HG02678 (cell line): ENCODE data around the gene CLCN7.

ENCODE experiments used
- ATAC-seq: cut with Tn5 transposase; IDR thresholded peaks from one replicate; pipeline ENCODE4 v1.9.1; 2021; ENCODE audit warnings: mild to moderate bottlenecking, moderate library complexity; ENCODE audit not compliant: unreplicated experiment

The CLCN7 gene

GRCh38 chr16:1431497-1432270, 43.1 kb downstream of the CLCN7 start:
- no peak for ATAC-seq

GRCh38 chr16:1430759-1431496, 43.9 kb downstream of the CLCN7 start, which contains the start of gene PERCC1:
PERCC1 (plus strand) TSS chr16:1431078; CDS start chr16:1432594, 1,516 bp downstream.
- no peak for ATAC-seq

DNA sequence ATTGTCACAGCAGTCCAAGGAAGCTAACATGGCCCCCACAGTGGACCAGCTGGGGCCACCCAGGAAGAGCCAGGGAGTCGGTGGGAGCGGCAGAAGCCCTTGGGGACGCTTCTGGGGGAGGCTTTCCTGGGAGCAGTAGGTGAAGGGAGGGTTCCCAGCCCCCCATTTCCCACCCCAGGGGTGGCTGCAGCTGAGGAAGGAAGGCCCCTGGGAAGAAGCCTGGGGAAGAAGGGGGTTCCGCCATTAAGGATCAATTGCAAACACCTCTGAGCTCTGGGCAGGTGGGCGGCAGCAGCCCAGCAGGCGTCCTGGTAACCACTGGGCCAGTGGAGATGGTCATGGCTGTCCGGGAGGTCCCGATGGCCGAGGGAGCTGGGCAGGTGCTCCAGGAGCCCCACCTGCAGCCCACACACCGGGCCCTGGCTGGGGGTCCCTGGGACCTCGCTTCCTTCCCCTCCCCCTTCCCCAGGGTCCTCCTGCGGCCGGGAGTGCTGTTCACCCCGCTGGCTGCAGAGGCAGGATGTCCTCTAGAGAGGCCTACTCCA, 44.5 kb downstream of the CLCN7 start:
- ATAC-seq, result no peak

GRCh38 chr16:1429631-1430030, 45.2 kb downstream of the CLCN7 start:
- no peak for ATAC-seq

DNA sequence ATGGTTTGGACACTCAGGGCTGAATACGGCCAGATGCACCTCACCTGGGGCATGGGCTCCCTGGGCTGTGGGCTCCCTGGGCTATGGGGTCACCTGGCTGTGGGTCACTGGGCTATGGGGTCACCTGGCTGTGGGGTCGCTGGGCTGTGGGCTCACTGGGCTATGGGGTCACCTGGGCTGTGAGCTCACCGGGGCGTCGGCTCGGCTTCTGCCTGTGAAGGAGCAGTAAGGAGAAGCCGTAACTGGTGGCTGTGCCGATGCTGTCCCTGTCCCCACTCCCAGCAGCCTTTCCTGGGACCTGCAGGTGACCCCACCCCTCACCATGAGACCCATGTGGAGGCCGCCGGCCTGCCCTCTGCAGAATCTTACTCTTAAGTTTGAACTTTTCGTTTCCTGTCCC, 45.8 kb downstream of the CLCN7 start:
- no peak for ATAC-seq

DNA sequence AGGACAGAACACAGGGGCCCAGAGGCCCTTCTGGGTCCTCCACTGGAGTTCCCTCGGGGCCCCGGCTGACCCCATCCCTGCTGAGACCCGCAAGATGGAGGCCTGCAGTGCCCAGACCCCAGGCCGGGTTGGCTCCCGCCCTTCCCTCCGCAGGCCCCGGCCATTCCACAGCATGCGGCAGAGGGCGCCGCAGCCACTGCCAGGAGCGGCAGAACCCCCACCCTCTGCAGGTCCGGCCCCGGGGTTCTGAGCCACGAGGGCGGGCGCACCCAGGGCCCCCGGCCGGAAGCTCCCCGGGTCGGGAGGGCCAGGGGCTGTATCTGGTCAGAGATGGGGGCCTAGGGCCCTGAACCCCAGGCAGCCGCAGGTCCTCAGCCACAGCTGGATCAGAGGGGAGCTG, 46.3 kb downstream of the CLCN7 start:
- no peak for ATAC-seq

DNA sequence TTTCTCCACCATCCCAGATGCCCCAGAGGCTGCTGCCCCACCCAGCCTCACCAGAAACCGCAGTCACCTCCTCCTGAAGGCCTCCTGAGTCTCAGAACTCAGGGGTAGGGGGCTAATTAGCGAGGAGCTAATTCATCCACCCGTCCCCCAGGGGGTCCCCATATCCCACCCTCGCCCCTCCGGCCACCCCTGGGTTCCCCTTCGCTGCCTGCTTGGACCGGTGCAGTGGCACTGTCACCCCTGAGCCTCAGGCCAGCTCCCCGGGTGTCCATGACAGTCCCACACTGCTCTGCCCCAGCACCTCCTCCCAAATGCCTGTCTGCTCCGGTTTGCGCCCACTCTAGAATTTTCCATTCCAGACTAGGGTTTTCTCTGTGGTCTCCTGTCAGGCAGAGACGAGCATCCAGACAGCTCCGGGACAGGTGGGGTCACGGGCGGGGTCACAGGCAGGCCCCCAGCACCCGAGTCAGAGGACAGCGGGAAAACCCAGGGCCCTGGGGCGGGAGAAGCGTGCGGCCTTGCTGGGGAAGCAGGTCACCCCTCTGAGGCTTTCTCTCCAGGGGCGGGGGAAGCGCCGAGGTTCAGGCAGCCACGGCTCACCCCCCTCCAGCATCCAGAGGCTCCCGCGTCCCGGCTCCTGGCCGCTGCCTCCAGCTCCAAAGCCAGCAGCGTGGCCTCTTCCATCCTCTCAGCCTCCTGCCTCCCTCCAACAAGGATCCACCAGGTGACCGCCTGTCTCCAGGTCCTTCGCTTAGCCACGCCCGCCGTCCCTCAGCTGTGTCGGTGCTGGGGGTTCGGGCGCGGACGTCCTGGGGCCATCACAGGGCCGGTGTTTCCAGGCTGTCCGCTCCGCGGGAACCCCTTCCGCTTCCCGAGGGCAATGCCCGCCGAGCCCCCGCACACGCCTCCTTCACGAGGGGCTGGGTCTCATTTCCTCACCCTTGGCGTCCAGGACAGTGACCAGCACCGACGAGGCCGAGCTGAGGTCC, 47.1 kb downstream of the CLCN7 start:
- no peak for ATAC-seq

DNA sequence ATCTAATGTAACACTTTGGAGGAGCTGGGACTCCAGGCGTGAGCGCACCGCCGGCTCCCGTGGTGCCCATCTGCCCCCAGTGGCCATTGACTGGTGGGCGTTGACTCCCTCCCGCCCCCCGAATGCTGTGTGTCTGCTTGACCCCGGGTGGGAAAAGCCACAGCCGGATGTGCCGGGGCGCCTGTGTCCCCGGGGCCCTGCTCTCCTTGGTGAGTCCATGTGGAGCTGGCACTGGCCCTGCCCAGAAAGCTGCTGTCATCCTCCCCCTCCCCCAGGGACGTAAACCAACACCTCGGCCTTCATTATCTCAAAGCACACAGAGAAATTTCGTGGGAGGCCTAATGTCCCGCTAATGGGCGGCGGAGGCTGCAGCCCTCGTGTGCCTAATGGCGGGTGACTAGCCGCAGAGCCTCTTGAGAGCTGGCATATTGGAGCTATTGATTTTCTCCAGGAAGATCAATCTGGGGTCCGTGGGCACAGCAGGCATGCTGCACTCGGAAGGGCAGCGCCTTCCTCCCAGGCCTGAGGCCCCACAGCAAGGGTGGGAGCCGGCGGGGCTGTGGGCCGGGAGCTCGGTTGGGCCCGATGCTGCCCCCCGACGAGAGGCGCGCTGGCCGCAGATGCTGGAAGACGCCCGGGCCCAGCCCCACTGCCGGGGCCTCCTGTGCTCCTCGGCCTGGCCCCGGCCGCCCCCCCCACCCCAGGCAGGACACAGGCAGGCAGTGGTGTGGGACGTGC, 47.9 kb downstream of the CLCN7 start:
- no peak for ATAC-seq

DNA sequence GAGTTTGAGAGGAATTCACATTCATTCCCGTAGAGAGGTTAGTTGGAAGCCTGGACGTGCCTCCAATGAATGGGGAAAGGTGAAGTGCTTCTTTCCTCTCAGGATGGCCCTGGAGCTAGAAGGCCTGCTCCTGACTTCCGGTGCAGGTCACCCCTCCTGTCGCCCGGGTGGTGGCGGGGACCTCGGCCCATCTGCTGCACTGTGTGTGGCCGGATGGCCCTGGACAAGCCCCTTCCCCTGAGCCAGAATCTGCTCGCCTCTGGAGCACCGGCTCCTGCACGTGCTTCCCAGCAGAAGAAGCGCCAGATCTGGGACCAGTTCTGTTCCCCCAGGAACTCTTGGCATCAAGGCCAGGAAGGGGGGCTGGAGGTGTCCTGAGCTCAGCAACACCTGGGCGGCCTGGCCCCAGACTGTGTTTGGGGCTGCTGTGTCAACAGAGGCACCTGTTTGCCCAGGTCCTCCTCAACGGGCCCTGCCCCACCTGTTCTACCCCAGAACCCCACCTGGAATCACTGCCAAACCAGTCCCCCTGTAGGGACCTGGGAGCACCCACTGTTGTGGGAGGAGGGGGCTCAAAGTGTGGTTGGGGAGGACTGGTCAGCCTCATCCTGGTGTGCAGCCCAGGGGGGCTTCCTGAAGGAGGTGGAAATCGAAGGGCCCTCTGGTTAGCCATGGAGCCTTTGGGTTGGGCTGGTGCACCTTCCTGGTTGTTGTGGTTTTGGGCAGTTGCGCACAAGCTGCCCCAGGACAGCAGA, 49.0 kb downstream of the CLCN7 start:
- ATAC-seq, result no peak

- ATAC-seq, result no peak
Measured at GRCh38 chr16:1424028-1424427, 50.8 kb downstream of the CLCN7 start.

GRCh38 chr16:1422076-1422475, 52.8 kb downstream of the CLCN7 start:
- no peak for ATAC-seq

DNA sequence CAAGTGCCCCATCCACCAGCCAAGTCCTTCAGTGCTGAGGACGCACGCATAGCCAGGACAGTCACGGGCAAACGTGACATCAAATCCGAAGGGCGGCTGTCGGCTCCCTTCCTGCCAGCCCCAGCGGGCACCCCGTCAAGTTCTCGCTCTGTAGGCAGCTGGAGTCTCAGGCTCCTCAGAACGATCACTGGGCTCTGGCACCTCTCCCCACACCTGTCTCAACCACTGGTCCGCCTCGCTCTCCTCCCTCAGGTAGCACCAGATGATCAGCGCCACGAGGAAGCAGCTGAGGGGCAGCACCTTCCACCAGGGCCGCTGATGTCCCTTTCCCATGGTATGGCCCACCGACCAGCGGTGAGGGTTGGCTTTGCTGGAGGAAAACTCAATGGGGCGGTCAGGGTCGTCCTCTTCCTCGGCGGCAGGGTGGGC, 54.7 kb downstream of the CLCN7 start:
- ATAC-seq, result no peak

- ATAC-seq, result no peak
Measured at GRCh38 chr16:1416521-1416941, 58.3 kb downstream of the CLCN7 start.

GRCh38 chr16:1414532-1415260, 60.1 kb downstream of the CLCN7 start, which contains the start of gene UNKL:
UNKL (minus strand) TSS chr16:1414704; CDS start chr16:1414691, 13 bp downstream.
- ATAC-seq, result peak; percentile 55

DNA sequence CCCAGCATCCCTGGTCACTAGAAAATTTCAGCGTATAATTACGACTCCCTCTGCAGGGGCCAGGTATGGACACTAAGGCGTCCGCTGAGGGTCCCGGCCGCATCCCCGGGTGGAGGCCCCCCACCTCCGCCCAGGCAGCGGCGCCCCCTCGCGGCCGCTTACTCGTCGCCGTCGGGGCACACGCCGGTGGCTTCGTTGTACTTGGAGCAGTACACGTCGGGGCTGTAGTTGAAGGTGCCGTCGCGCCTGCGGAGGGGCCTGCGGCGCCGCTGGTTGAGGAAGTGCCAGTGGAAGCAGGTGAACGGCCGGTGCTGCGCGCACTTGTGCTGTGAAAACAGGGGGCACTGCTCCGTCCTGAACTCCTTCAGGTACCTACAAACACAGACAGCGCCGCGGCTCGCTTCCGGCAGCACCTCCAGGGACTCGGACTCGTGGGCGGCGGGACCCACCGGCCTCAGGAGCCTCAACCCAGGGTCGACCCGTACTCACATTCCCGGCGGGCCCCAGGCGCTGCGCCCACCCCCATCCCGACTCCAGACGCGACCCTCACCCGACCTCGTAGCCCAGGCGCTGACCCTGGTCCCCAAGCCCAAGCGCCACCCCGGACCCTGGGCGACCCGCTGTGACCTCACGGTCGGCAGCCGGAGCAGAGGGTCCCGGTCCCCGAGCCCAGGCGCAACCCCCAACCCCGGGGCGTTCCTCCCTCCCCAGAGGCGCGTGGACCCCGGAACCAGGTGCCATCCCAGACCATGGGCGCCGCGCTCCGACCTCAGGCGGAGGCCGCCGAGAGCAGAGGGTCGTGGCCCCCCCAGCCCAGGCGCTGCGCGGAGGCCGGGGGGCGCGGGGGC, 60.9 kb downstream of the CLCN7 start:
- ATAC-seq, result peak; percentile 27

DNA sequence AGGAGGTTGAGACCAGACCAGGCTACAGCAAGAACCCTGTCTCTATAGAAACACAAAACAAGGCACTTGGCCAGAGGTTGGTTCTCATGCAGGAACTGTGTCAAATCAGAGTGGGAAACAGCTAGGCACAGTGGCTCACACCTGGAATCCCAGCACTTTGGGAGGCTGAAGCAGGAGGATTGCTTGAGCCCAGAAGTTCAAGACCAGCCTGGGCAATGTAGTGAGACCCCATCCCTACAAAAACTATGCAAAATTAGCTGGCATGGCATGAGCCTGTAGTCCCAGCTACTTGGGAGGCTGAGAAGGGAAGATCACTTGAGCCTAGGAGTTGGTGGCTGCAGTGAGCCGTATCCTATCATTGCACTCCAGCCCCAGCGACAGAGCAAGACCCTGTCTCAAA, 62.0 kb downstream of the CLCN7 start:
- ATAC-seq, result no peak

DNA sequence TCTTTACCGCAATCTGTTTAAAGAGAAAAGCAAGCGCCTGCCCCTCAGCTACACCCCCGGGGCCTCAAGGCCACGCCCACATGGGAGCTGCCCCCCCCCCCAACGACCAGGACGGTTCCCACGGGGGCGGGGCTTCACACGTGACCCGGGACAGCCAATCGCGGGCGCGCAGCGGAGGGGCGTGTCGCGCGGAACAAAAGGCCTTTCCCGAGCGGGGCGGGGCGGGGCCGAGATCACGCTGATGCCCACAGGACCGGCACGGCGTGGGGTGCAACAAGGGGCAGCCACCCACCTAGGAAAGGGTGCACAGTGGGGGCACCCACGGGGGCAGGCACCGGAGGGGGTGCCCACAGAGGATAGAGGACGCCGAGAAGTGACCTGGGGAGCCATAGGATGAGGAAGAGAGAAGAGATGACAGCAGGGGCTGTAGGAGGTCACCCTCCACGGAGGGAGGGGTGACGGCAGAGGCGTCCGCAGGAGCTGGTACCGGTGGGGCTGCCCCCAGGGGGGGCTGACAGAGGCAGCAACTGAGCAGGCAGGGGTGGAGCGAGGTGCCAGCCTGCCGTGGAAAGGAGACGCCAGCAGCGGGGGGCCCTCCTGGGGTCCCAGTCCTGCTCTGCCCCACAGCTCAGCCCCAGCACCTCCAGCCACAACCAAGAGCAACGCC, 66.5 kb downstream of the CLCN7 start:
- ATAC-seq, result no peak
